HG03354 (cell line): ENCODE measurements around the gene KRT17.
"Not testable (repeated sequence)": the region's sequence is repeated elsewhere in the genome, so short reads cannot be mapped to it uniquely, and the experiment has no call there.

Experiments
- ATAC-seq: cut with Tn5 transposase; IDR thresholded peaks from one replicate; pipeline ENCODE4 v1.9.1; 2021; ENCODE audit warnings: mild to moderate bottlenecking; ENCODE audit not compliant: unreplicated experiment, poor library complexity, severe bottlenecking

KRT17 gene

DNA sequence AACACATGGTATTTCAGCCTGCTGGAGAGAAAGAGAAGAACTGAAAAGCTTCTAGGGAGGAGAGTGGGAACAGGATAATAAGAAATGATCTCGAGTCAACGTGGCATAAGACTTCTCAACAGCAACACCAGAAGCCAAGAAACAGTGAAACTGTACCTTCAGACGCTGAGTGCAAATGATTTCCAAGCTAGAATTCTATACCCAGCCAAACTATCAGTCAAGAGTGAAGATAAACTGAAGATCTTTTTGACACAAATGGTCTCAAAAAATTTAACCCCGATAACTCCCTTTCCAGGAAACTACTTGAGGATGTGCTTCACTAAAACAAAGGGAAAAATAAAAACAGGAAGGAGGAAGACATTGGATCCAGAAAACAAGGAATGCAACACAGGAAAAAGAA lies 17.4 kb downstream of the KRT17 start:
- ATAC-seq, result not testable (repeated sequence)

DNA sequence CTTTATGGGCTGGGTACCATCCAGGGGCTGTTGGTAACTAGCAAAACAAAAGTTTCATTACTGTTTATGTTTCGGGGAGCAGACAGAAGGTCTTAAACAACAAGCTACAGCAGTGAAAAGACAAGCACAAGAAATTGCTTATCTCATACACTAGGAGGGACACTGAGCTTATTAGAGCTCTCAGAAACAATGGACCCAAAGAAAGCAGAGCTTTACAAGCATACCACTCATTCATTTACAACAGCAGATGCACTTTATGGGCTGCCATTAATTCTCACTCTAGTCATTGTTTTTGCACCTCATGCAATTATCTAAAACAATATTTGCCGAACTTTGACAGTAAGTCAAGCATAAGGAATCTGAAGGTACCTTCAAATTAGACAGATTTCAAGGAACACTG lies 21.9 kb downstream of the KRT17 start:
- ATAC-seq, result no peak

- ATAC-seq, result no peak
These were observed 24.1 kb downstream of the KRT17 start for GRCh38 chr17:41600318-41600717.

- no peak for ATAC-seq
These were observed 24.7 kb downstream of the KRT17 start for GRCh38 chr17:41599680-41600079.

DNA sequence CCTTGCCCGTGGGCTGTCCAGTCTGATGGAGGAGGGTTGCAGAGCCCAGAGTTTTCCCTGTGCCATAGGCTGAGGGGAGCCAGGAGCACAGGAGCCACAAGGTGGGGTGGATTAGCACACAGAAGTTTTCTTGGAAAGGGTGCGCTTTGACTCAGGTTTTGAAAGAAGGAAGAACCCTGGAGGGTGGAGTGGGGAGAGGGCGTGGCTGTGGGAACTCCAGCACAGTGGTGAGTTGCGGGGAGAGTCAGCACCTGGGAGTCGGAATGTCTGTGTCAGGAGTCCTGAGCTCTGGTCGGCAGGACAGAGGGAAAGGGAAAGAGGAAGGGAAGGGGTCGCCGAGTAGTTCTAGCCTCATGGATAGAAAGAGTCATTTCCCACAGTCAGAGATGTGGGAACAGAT lies 28.8 kb downstream of the KRT17 start:
- ATAC-seq, result no peak

- ATAC-seq, result no peak
These were observed 29.9 kb downstream of the KRT17 start for GRCh38 chr17:41594363-41594915.

DNA sequence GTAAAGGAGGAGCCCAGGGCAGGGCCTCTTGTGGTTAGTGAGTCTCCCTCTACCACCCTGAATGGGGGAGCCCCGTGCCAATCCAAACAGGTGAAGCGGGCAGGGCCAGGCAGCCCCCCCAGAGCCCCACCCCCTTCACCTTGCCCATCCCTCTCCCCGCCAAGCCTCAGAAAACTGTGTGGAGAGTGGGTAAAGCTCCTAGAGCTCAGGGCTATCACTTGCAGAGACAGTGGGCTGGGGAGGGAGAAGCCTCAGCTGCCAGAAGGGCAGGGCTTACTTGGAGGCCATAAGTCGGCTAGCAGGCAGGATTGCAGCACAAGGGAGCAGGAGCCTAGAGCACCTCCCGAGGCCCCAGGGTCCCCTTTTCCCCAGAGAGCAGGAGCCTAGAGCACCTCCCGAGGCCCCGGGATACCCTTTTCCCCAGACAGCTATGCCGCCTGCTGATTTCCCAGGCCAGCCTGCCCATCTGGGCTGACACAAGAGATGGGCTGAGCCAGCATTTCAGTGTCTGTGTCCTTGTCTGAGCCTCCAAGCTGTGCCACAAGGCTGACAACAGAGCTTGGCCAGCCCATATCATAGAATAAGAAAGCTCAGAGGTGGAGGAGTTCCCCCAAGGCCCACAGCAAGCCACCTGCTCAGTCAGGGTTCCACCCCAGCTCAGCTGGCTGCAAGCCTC lies 30.9 kb downstream of the KRT17 start:
- no peak for ATAC-seq

- no peak for ATAC-seq
These were observed 31.6 kb downstream of the KRT17 start for GRCh38 chr17:41592601-41593305.

DNA sequence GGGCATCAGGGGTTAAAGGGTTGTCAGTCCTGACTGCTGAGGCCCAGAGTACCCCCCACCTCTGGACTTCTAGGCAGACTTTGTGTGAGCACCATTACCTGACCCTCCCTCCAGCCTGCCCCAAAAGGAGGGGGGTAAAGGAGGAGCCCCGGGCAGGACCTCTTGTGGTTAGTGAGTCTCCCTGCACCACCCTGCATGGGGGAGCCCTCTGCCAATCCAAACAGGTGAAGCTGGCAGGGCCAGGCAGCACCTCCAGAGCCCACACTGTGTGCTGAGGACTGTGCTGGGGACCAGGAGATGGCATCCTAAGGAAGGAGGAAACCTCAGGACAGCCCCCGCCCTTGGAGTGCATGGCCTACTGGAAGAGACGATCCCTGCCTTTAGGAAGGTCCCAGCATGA lies 35.1 kb downstream of the KRT17 start:
- no peak for ATAC-seq

- ATAC-seq, result no peak
These were observed 36.1 kb downstream of the KRT17 start for GRCh38 chr17:41588126-41588810.

DNA sequence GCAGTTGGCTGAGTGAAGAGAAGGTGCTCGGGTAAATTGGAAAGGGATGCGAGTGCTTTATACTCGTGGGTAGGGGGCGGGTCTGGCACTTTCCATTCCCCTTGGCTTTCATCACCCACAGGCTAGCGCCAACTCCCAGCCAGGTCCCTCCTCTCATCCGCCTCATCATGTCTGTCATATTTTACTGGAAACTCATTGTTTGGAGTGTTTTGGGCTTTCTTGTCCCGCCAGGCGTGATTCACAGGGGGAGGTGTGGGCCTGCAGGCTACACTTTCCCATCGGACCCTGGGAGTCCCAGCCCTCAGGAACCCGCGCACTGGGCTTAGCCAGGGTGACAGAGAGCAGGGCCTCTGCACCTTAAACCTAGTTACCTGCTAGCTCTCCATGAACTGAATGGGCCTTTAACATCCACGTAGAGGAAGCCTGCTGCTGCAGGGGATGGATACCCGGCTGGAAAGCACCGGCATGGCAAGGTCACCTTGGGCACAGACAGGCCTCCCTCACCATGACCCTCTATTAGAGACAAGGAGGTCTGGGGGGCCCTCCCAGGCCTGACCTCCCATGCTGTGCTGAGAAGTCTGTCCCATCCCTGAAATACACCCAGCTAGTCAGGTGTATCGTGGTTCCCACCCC lies 37.4 kb downstream of the KRT17 start, which contains the start of gene KRT14:
Gene KRT14, minus strand, starts transcription at position 33 of the 633 bp plus-strand sequence. CDS start 61 bp downstream, outside the sequence.
- no peak for ATAC-seq

DNA sequence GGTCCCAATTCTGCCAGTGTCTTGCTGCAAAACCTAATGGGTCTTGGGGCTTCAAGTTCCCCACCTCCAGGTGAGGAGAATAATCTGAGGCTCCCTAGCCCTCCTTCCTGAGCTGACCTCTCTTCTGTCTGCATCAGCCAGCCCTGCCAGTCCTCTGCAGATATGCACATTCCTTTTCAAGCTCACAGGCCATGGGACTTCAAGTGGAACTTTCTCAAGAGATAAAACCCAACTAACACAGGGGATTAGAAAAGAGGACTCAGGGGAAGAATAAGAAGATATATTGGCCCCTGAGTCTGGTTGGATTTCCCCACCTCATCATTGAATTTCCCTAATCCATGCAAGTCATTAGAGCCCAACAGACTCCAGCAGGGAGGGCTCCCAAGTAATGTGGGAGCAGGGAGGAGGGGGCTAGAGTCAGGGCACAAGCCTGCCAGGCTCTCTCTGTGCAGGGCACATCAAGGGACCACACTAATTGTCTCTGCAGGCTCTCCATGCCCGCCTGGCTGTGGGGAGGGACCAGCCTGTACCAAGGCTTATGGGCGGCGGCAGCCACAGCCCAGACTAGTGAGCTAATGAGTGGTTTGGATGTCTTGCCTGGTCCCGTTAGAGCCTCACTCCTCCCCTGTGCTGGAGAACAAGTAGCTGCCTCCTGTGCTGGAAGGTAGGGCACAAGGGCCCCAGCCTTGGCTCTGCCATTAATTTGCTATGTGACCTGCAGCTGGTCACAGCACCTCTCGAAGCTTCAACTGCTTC lies 38.9 kb downstream of the KRT17 start:
- no peak for ATAC-seq

GRCh38 chr17:41584331-41584927 lies 39.9 kb downstream of the KRT17 start:
- not testable (repeated sequence) for ATAC-seq

GRCh38 chr17:41583137-41584127 lies 40.9 kb downstream of the KRT17 start:
- no peak for ATAC-seq

- ATAC-seq, result not testable (repeated sequence)
These were observed 42.1 kb downstream of the KRT17 start for GRCh38 chr17:41582061-41582968.

GRCh38 chr17:41581366-41582060 lies 42.9 kb downstream of the KRT17 start:
- no peak for ATAC-seq
